GM21423 (cell line): ENCODE results near the gene CDHR2.

ENCODE experiments used
- ATAC-seq: cut with Tn5 transposase; IDR thresholded peaks from one replicate; pipeline ENCODE4 v1.9.1; 2021; ENCODE audit warnings: mild to moderate bottlenecking, moderate library complexity; ENCODE audit not compliant: unreplicated experiment

Gene CDHR2

GRCh38 chr5:176618783-176619182, 69.6 kb downstream of the CDHR2 start:
- ATAC-seq = no peak

DNA sequence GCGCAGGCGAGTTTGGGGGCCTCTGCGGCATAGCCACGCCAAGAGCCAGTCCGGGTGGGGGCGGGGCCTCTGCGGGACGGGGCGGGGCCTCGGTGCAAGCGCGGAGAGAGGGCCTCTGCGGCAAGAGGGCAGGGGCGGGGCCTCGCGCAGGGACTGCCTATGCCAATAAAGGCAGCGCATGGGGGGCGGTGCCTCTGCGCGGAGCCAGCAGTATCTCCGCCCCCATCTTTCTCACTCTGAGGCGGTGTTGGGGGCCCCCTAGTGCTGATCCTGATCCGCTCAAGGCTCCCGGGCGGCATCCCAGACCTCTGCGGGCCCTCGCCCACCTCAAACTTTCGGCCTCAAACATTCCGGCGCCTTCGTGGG, 70.0 kb downstream of the CDHR2 start:
- peak; percentile 87 for ATAC-seq

DNA sequence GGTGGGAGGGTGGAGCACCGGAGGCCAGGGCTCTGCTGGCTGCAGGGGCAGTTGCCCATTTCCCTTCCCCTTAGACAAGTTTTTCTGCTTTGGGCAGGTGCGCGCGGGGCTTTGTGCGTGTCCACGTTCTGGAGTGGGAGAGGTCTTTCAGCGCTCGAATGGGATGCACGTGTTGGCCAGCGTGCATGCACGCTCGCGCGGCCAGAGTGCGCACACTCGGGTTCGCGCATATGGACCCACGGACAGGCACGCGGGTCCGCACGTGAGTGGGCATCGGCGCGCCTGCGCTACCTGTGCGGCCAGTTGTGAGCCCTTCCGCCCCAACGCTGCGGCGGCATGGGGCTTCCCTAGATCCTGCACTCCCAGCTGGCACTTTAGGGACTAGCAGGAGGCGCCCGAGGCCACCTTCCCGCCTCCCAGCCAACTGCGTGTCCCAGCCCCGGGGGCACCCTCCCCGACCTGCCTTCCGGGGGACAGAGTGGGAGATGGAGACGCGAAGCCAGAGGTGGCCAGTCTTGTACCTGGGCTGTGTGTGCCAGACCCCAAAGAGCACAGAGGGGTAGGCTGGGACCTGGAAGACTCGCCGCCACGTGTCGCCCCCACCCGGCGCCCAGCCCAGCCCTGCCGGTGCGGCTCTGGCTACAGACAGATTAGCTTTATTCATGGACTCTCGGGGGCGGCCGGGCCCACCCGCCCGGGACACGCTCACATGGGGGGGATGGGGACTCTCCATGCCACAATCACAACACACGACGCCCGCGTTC, 70.6 kb downstream of the CDHR2 start:
- ATAC-seq = no peak

- ATAC-seq = no peak
These were observed 71.3 kb downstream of the CDHR2 start for GRCh38 chr5:176620333-176620981.

DNA sequence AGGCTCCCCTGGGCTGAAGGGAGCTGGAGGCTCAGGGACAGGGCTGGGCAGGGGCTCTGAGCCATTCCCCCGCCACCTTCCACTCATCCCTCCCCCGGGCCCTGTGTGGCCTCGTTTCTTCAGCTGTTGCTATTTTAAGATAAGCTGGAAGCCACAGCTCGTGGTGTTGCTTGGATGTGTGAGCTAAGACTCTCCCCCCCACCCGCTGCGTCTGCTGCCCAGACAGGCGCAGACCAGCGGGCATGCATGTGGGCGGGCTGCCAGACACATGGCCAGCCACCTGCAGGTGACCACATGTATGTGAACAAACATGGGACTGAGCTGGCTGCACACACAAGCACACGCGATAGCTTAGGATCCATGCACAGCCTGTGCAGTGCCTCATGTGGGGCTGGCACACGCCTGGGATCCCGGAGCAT, 72.5 kb downstream of the CDHR2 start:
- ATAC-seq = no peak

DNA sequence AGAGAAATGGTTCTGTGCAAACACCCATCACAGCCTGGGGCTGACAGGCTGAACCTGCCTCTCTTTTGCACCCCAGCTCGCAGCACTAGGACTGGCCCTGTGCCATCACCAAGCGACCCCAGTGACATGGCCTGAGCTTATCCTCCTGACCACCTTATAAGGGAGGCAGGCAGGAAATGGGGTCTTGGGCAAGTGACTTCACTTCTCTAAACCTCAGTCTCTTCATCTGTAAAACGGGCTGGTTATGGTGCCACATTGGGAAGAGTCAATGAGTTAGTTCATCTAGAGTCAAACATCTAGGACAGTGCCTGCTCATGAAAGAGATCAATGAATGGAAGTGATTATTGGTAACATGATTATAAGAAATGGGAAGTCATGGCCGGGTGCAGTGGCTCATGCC, 75.0 kb downstream of the CDHR2 start:
- ATAC-seq = no peak

DNA sequence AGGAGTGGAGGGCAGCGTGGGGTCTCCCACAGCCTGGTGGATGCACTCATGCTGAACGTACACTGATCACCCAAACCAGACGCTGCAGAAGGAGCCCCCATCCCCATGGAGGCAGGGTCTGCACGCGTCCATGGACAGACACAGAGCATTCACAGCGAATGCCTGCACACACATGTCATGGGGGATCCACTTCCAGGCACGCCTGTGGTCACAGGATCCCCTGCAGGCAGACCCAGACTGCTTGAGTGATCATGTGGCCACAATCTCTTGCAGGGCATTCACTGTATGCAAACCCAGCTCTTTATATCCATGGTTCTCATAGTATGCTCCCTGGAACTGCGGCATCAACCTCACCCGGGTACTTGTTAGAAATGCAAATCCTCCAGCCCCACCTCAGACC, 75.8 kb downstream of the CDHR2 start:
- ATAC-seq = no peak

GRCh38 chr5:176625512-176625911, 76.4 kb downstream of the CDHR2 start:
- ATAC-seq = no peak

- ATAC-seq = no peak
These were observed 77.1 kb downstream of the CDHR2 start for GRCh38 chr5:176625966-176626875.

GRCh38 chr5:176626876-176627236, 77.7 kb downstream of the CDHR2 start:
- no peak for ATAC-seq

- ATAC-seq = no peak
These were observed 78.4 kb downstream of the CDHR2 start for GRCh38 chr5:176627582-176627981.

- no peak for ATAC-seq
These were observed 79.5 kb downstream of the CDHR2 start for GRCh38 chr5:176628406-176629228.

- no peak for ATAC-seq
These were observed 80.2 kb downstream of the CDHR2 start for GRCh38 chr5:176629317-176629852.

DNA sequence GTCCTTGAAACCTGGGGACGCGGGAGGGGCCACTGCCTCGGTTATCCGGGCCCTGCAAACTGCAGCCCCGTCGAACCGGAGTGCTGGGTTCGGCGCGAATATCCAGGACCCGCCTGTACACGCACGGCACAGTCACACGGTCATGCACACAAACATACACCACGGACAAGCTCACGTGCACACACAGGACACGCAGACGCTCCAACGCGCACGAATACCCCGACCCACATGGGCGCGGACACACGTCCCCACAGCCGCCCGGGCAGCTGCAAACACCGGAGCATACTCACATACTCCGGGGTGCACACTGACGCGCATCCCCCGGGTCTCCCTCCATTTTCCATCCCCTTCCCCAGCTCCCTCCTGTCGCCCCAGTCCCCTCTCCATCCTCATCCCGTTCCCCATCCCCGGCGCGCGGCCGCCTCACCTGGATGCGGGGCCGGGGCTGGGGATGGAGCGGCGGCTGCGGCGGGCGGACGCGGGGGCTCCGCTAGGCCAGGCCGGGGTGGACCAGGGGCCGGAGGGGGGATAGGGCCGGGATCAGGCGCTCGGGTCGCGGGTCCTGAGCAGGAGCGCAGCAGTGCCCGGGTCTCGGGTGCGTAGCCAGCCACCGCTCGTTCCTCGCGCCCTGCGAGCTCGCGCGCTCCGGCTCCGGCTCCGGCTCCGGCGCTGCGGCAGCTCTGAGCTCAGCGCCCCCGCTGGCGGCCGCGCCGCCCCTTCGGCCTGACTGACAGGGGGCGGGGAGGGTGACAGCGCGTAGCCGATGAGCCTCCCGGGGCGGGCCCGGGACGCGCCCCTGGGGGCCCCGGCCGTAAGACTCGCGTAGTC, 80.9 kb downstream of the CDHR2 start, which contains the start of the genes EIF4E1B and SNCB:
Gene EIF4E1B, plus strand, starts transcription at position 823 of the 828 bp plus-strand sequence. CDS start 12,113 bp downstream, outside the sequence.
Gene SNCB, minus strand, starts transcription at position 682 of the 828 bp plus-strand sequence. CDS start 880 bp downstream, outside the sequence.
- ATAC-seq = no peak

GRCh38 chr5:176630681-176631222, 81.6 kb downstream of the CDHR2 start:
- no peak for ATAC-seq

DNA sequence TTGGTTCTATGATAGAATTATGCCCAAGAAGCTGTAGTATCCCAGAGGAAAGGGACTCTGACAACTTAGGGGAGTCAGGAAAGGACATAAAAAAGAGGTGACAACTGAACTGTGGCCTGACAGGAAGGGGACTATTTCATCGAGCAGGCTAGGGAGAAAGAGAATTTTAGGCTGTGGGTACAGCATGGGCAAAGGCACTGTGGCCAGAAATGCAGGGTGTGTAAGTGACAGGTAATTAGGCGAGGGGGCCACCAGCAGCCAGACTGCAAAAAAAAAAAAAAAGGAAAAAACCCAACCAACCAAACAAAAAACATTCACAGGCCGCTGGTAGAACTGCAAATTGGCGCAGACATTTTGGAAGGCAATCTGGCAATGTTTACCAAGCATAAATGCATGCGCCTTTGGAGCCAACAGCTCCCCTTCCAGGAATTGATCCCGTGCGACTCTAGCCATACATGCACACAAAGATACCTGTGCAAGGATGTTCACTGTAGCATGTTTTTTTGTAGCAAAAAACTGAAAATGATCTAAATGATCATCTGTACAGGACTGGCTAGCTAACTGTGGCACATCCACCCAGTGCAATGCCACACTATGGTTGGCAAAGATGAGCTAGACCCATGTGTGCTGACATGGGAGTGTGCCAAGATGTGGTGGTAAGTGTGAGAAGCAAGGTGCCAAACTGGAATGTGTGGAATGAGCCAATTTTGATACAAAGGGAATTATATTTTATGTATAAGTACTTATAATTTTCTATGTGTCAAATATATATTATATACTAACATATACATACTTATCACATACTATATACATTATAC, 82.5 kb downstream of the CDHR2 start:
- ATAC-seq = no peak

GRCh38 chr5:176632745-176633144, 83.6 kb downstream of the CDHR2 start:
- no peak for ATAC-seq

- no peak for ATAC-seq
These were observed 84.5 kb downstream of the CDHR2 start for GRCh38 chr5:176633598-176633997.
